AG20443 (cell line): ENCODE data around the gene PTPRN2.
"Not testable (repeated sequence)": the region's sequence is repeated elsewhere in the genome, so short reads cannot be mapped to it uniquely, and the experiment has no call there.

Source experiments
- DNase-seq: peaks from one replicate; pipeline ENCODE4 v3.0.0; 2012; ENCODE audit warnings: low spot score, mixed read lengths

The PTPRN2 gene

DNA sequence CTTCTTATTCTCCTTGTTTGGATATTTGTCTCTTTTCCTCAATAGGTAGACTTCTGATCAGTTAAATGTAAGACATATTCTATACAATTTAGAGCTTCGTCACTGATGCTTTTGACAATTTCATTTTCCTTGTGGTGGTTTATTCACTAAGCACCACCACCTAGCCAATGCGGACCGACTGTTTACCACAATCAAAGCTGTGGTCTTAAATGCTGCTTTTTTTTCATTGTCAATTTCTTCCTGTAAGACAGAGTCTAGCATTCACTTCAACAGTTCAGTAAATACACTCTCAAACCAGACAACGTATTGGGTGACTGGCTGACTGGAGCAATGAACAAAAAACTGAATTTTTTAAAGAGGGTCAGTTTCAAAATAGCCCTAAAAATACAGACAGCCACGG lies 1011.8 kb downstream of the PTPRN2 start:
- no peak for DNase-seq

DNA sequence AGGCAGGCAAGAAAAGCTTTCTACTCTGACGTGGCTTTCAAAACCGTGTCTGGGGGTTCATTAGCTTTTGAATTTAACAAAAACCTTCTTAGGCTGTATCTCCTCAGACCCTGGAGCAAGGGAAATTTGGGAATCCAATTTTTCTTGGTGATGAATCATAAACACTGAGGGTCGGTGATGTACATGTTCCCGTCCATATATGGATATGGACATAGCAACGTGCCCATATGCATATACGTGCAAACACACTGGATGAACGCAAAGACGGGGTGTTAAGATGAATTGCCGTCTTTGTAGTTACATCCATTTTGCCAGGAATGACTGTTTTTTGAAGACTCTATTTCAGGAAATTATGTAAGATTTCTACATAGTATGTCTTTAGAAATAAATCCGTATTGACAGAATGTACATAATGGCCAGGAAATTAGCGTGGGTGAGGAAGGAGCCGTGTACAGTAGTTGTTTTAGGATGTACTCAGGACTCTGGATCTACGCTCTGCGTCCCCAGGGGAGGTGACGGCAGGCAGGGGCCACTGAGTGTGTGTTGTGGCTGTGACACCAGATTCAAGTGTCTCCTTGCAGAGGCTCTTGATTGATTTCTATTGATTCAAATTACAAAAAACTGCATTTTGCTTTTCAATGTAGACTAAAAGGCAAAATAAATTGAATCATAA lies 1012.6 kb downstream of the PTPRN2 start:
- DNase-seq: no peak

DNA sequence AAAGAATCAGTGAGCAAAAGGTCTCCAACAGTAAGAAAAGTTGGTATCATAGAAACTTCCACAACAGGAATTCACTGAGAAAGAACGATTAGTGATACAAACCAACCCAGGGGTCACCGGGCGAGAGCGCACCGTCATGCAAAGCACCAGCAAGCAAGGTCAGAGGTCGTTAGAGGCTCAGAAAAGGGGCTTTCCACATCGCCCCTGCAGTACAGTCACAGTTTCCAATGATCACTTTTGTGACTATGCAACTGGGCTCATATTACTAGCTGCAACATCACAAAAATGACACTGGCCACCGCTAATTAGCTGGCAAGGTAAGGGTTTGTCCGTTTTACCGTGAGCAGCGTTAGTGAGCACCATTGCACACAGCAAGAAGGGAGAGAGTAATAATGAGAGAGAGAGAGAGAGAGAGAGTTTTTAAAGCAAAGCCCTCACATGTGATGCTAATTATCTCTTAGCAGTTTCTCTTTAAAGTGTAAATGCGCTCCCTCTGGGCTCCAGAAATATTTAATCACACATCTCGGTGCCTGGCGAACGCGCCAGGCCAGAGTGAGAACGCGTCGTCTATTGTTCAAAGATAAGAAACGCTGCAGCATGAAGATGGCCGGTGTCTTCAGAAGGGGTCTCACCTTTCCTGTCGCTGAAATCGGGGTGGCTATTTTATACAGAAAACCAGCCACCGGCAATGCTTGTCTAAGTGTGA lies 1013.4 kb downstream of the PTPRN2 start:
- DNase-seq: no peak

DNA sequence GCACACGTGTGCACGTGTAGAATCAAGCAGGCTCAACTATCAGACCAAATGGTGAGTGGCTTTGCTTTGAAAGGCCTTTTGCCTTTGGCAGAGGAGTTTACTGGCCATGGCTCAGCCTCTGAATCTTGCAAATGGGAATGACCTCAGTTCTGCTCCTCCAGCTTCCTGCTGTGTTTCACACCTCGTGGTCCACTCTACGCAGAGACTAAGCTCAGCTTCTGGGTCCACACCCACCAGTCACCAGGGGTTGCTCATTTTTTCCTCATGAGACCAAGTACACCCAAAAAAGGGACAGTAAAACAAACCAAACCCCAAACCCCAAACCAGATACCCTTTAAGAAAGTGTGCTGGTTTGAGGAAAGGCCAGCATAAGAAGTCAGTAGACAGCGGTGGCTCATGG lies 1014.4 kb downstream of the PTPRN2 start:
- DNase-seq: no peak

DNA sequence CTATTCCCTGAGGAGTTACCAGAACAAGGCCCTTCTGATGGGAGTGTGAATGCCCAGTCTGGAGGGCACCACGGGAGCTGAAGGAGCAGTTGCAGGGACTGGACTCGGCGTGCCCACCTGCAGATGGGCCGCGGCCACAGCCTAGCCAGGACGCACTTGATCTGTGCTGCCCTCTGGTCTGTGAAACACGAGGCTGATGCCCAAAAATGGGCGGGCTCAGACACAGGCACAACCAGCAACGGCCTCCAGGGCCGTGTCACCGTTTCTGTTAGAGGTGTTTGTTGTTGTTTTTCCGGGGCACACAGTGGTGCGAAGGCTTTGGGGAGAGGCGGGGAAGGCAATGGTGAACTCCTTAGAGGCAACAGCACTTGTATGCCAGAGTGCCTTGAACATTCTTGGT lies 1015.0 kb downstream of the PTPRN2 start:
- DNase-seq: no peak

DNA sequence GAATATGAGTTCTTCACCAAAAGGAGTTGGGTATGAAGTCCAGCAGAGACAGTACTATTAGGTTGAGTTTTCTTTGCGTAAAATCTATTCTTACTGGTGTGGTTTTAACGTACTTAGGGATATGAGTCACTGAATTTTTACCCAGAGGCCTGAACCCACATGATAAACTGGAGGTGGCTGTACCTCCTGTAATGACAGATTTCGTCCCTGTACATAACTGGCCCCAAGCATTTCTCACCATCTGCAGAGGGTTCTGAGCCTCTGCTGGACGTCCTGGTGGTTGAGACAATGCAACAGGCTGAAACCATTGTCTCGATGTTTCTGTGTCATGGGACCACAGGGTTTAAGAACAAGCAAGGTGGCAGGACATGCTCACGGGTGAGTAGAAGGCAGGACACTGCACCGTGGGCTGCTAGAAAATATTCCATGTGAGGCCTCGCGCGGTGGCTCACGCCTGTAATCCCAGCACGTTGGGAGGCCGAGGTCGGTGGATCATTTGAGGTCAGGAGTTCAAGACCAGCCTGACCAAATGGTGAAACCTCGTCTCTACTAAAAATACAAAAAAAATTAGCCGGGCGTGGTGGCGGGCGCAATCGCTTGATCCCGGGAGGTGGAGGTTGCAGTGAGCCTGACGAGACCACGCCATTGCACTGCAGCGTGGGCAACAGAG lies 1017.0 kb downstream of the PTPRN2 start:
- no peak for DNase-seq

DNA sequence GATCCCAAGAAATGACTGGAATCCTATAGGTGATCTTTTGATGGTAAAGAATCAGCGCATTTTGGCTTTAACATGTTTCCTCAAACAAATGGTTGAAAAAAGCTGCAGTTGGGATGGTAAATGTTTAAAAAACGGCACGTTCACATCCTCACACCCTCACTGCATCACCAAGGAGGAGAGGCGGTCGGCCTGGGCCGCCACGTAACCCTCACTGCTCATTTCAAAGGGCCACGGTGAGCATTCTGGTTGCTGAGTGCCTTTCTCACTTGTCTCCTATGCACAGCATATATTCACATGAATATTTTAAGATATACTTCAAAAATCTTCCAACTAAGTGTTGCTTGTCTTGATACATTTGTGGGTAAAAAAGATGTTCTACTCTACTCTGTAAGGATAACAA lies 1017.7 kb downstream of the PTPRN2 start:
- DNase-seq: no peak

DNA sequence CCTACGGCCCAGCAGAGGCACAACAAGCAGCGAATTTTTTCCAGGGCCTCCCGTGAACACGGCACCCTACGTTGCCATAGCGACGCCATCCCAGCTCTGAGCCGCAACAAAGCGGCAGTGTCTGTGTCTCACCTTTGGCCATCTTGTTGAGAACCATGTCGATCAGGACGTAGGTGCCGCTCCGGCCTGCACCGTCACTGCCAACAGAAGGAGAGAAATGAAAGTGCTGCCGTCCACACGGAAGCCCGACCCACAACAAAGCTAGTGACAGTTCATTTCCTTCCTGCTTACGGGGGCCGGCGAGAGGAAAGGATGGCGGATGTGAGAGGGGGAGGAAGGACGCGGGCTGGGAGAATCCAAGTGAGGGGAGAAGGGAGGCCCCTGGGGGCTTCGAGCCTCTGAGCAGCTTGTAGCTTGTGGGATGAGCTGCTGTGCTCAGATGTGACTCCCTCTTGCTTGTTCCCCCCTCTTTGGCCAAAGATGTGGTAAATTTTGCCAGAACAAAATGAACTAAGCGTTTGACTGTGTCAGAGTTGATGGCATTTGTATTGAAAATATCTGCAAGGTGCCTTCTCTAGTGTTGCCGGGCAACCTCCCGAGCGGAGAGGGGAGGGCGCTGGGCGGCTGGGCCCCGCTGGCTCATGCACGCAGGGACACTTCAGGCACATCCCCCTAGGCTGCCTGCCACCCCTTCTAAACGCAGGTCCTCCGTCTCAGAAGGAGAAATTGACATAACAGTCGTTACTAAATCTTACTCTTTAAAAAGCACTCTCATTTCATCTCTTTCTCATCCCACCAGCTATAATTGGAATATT lies 1018.6 kb downstream of the PTPRN2 start:
- DNase-seq: peak; percentile 37

DNA sequence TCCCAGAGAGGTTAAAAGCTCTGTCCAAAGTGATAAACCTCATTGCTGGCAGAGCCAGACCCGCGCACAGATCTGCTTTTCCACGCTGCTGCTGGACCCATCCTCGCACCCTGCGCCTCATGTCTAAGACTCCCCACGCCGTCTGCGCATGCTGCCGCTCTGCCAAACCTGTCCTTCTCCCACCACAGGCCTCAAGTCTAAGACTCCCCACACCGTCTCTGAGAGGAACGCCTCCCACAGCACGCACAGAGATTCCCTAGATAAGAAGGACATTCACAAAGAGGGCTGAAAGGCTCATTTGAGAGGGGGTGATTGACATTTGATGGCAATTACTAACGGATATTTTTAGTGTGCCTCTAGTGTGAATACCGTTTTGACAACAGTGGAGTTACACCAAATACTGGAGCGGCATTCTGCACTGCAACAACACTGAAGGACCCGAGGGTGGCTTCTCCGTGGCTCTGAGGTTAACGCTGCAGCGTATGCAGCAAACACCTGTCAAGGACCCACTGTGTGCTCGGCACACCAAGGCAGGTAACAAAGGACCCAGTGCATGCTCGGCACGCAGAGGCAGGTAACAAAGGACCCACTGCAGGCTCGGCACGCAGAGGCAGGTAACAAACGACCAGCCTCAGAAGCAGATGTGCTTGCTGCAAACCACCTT lies 1019.4 kb downstream of the PTPRN2 start:
- DNase-seq: no peak

DNA sequence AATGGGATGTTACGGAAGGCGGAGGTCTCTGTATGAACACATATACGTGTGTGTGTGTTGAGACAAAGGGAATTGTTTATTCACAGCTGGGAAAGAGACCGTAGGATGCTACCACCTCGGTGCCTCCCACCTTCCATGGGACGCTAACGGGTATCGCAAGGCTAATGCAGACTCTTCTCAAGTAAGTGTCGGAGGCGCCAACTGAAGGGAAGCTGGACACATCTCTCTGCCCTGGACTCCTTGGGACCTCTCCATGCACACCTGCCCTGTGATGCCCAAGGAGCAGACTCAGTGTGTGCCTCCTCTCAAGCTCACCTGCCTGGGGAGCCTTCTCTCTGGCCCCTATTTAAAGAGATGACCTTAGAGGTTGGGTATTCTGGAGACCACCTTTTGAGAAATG lies 1020.0 kb downstream of the PTPRN2 start:
- DNase-seq: no peak

DNA sequence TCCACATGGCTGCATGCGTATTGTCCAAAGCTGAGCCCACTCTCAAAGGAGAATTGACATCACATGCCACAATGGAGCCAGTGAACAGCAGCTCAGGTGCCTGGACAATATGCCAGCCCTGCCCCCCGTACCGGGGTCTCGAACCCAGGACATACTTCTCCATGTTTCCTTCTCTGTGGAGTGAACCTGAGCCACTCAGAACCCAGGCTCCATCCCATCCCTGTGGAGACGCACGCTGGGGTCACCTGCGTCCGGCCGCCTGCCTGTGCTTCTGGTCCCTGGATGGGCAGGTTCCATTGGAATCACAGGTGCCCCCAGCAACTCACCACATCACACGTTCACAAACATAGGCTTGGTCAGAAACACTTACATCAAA lies 1021.0 kb downstream of the PTPRN2 start:
- no peak for DNase-seq

DNA sequence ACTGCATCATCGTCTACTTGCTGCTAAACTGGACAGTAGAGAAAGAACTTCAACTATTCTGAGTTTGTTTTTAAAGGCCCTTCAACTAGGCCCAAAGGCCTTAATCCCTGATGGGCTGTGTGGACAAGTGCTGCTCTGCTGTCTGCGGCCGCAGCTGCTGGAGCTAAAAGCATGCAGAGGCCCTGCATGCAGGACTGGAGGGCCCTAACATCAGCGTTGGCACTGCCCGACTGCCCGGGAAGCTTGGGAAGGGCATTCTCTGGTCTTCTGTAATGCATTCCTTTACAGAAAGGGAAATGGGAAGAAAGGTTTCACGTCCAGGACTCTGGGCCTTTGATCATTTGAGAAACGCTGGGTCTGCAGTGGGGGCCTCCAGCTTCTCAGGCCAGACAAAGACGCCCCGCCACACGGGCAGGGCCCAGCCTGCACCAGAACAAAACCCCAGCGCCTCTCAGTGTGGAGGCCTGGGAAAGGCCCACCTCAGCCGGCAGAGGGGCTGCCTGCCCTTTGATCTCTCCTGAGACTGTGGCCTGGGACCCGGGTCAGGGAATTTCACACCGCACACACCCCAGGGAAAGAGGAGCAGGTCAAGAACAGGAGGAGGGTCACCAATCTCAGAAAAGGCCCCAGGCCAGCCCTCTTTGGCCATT lies 1021.5 kb downstream of the PTPRN2 start:
- DNase-seq: no peak

DNA sequence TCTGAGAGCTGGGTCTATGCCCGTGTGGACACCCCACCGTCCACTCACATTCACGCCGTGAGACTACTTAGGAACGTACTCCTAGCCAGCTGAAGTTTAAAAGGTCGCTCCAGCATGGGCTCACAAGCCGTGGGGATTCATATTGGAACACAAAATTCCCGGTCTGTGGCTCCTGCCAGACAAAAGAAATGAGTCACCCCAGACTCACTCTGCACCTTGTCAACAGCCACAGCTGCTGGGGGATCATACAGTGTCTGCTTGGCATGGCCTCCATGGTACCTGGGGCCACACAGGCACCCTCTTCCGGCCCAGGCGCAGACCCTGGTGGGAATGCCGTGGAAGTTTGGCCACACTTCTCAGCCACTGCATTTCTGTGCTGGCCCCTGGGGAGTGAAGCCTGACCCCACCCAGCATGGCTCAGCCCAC lies 1022.4 kb downstream of the PTPRN2 start:
- DNase-seq: no peak

DNA sequence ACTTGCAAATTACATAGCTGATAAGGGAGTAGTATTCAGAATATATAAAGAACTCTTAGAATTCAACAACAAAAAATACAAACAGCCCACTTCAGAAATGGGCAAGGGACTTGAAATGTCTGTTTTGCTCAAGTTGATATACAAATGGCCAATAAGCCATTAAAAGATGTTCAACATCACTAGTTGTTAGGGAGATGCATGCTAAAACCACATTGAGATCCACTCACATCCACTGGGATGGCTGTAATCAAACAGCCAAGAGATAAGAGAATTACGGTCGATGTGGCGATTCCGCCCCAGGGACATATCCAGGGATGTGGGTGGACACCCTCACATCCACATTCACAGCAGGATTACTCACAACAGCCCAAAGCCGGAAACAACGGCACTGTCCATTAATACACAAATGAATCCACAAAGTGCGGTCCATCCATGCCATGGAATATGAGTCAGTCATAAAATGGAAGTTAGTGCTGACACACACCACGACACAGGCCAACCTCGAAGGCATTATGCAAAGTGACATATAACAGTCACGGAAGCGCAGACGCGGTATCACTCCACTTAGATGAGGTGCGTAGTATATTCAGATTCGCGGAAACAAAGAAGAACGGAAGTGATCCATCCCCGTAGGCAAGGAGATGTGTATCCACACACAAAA lies 1023.0 kb downstream of the PTPRN2 start:
- DNase-seq: no peak

DNA sequence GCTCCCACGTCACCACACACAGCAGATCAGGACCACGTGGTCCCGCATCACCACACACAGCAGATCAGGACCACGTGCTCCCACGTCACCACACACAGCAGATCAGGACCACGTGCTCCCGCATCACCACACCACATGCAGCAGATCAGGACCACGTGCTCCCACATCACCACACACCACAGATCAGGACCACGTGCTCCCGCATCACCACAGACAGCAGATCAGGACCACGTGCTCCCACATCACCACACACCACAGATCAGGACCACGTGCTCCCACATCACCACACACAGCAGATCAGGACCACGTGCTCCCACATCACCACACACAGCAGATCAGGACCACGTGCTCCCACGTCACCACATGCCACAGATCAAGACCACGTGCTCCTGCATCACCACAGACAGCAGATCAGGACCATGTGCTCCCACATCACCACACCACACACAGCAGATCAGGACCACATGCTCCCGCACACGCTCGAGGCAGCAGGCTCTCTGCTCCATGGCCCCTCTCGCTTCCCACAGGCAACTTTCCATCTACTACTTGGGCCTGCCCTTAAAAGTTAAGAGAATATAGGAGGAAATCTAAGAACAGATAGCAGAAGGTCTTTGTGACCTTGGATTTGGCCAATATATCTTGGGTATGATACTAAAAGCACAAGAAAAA lies 1024.0 kb downstream of the PTPRN2 start:
- DNase-seq: not testable (repeated sequence)

DNA sequence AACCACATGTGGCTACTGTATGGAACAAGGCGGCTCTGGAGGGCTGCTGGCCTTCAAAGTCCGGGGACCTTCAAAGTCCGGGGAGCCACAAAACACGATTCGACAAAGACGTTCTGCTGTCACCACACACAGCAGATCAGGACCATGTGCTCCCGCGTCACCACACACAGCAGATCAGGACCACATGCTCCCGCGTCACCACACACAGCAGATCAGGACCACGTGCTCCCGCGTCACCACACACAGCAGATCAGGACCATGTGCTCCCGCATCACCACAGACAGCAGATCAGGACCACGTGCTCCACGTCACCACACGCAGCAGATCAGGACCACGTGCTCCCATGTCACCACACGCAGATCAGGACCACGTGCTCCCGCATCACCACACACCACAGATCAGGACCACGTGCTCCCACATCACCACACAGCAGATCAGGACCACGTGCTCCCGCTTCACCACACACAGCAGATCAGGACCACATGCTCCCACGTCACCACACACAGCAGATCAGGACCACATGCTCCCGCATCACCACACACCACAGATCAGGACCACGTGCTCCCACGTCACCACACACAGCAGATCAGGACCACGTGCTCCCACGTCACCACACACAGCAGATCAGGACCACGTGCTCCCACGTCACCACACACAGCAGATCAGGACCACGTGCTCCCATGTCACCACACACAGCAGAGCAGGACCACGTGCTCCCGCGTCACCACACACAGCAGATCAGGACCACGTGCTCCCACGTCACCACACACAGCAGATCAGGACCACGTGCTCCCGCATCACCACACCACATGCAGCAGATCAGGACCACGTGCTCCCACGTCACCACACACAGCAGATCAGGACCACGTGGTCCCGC lies 1024.9 kb downstream of the PTPRN2 start:
- DNase-seq: not testable (repeated sequence)

DNA sequence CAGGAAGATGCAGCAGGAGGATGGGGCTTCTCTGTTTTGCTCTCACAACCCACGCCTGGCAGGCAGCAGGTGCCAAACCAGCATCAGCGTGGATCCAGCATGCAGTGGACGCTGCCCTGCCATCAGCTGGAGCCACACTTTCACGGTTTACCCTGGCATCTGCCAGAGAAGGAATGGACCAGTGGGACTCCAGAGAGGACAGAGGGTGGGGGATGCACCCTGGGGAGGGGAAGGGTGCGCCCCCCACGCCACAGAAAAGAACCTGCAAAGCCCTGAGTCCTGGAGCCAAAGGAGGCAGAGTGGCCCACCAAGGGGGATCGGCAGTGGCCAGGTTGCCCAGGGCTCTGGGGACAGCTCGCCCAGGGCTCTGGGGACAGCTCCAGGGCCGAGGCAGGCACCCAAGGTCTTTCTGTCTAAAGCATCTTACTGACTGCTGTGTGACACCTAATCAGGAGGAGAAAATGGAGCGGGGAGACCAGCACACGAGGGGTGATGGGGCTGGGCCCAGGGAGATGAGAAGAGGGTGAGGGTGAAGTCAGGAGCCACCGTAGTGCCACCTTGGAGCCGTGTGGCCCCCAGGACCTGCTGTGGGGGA lies 1025.7 kb downstream of the PTPRN2 start:
- no peak for DNase-seq

DNA sequence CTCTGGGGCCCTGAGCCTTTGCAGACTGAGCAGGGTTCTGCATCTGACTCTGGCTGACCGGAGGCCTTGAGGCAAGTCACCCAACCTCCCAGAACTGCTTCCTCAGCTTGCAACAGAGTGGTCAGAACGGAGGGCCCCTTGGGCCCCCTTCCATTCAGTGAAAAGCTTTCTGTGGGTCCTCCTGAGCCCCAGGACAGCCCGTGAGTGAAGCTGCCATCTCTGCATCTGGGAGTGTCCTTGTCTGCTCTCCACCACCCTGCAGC lies 1026.2 kb downstream of the PTPRN2 start:
- DNase-seq: no peak
